ENCODE data around the gene LRRC9.
"Not testable (repeated sequence)": the region's sequence is repeated elsewhere in the genome, so short reads cannot be mapped to it uniquely, and the experiment has no call there.

LRRC9 gene

DNA sequence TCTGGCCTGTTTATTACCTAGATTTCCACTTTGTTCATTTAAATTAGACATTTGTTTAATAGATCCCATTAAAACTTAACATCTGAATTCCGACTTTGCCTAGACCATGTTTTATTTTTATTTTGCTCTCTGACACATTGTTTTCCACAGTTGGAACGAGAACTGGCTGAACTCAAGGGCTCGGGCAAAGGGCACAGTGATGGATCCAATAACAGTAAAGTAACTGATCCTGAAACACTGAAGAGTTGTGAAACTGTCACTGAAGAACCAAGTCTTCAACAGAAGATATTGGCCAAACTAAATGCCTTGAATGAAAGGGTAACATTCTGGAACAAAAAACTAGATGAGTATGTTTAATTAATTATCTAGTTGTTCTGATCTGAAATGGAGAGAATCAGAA lies 39.7 kb downstream of the LRRC9 start:
- FAIRE-seq = no peak

DNA sequence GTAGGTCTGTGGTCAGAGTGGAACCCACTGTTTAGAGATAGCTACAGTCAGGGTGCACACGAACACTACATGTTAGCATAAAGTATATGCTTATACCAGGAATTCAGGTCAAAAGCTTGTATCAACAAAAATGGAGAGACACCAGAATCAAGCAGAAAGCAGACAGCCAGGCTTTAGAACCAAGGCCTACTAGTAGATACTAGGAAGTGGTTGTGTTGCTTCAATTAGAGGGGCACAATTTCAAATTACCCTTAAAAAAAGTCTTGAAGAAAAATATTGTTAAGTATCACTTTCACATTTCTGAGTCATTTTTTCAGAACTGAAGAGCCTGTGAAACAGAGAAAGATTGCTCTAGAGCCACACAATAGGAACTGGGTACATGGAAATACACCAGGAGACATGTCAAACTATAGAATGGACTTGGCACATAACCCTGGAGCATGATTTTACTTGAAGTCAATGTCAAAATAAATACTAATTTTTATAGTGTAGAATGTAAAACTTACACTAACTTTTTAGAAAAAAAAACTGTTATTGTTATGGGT lies 41.6 kb downstream of the LRRC9 start:
- no peak for FAIRE-seq

DNA sequence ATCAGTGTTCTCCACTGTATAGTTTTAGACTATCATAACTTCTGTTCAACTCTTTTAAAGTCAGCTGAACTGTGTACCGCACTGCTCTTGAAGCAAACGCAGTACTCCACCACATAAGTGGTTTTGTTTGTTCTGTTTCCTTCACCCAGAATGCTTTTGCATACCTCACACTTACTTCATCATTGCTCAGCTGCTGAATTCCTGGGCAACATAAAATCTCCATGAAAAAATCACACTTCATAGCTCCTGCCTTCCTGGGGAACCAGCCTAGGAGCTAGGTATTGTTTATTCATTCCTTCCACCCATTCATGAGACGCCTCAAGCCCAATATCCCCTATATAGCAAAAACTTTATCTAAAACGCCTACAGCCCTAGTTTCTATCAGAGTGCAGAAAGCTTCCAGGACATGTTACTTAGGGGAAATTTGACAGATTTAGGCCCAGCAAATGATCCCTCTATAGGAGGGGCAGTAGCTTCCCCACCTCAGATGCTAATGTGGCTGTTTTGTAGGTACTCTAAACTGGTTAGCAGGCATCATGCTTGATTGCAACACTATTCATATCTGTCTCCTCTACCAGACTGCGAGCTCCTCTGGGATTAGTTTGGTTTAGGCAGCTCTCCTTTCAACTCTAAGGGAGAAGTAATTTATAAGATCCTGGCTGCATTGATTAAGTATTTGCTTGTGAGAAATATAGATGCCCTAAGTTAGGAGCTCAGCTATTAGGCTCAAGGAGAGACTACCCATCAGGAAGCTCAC lies 44.5 kb downstream of the LRRC9 start:
- no peak for FAIRE-seq

DNA sequence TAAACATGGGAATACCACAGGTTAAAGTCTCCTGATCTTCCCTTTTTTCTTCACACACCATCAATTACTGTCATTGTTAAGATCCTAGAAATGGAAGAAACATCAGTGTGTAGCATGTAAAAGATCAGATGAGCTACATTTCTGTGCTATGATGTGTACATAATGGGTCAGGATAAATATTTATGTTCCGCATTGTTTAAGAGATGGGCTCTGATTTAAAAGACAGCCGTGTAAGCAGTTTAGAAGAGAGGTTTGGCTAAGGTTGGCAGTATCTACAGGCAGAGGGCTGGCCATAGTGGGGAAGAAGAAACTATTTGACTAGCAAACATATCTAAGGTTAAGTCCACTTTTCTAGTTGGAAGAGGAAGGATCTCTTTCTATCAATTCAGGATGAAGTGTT lies 49.4 kb downstream of the LRRC9 start:
- FAIRE-seq = no peak

DNA sequence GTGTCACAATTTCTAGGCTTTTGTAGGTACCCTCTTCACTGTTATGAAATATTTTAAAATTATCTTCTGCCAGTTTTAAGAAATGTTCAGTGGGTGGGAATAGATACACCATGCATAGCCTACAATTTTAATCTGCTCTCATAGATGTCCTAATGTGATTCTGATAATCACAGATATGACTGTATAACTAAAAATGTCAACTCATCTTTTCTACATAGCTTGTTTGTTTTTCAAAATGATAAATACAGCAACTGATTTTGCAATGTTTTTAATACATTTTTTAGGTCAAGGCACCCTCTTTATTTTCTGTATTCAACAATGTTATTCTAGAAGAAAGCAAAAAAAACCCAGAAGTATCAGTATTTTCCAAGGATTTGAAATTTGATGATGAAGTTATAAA lies 61.6 kb downstream of the LRRC9 start:
- FAIRE-seq = no peak

DNA sequence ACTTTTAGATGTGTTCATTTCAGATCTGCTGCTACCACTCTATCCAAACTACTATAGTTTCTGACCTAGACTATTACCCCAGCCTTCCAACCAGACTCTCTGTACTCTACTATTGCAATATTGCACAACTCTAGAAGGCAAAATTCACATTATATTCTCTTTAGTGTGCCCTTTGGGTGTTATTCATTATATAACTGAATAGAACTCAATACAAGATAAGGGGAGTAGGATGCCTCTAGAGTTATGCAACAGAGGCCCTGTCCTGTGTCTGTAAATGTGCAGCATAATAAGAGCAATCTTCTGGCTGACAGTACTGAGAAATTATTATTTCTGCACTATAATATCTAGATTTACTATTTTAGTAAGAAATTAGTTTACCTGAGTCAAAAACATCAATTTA lies 63.1 kb downstream of the LRRC9 start:
- no peak for FAIRE-seq

DNA sequence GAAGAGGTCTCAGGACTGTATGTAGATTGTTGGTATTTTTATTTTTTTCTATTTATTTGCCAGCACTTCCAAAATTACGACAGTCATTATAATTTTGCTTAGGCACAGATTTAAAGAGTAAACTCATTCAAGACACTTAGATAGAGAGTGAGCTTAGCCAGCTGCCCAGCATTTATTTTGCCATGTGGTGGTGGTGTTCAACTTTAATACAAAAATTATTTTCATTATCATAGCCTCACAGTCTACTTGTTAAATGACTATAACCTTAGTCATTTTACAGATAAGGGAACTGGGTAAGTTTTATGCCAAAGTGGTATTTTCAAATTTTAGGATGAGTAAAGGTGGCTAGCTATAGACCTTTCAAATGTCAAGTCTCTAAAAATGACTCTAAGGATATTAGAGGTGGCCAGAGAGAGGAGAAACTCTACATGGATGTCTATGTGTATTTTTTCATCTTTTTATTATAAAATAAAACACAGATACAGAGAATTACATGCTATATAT lies 66.7 kb downstream of the LRRC9 start:
- no peak for FAIRE-seq

DNA sequence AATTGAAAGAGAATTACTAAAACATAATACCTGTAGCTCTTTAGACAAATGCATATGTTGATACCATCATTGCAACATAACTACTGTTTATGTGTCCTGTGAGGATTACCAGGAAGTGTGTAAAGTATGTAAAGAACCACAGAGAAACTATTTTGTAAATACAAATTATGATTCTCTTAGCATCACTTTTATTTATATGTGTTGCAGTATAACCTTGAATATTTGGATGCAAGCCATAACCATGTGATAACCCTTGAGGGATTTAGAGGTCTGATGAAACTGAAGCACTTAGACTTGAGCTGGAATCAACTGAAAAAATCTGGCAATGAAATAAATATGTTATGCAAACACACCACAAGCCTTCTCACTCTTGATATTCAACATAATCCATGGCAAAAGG lies 77.5 kb downstream of the LRRC9 start:
- no peak for FAIRE-seq

DNA sequence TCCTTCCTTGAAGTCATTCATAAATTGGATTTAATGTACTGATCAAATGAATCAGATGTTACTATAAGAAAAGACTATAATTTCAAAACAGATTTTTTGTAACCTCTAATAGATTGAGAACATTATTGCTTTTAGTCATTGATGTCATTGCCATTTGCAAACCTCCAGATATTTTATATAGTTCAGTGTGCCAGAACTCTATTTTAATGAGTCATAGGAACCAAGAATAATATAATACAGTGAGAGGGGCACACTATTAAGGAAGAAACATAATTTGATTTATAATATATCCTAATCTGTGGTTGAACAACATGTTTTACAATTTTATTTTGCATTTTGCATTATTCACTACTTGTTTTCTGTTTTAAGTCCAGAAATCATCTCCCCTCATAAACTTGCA lies 78.0 kb downstream of the LRRC9 start:
- no peak for FAIRE-seq

DNA sequence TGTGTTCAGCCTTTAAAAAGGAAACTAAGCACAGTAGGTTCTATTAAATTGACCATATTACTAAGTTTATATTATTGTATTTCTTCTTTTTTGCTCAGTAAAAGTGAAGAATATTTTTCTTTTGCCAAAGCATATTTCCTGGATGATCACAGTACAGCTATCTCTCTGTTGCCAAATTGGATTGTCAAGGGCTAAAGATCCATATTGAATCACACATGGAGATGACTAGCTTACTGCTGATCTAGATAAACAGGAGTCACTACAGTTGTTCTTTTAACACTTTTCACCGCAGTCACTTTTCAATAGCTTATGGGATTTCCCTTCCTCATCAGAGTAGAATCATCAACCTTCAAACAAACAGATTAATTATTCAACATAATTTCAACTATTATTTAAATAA lies 78.6 kb downstream of the LRRC9 start:
- FAIRE-seq = no peak

DNA sequence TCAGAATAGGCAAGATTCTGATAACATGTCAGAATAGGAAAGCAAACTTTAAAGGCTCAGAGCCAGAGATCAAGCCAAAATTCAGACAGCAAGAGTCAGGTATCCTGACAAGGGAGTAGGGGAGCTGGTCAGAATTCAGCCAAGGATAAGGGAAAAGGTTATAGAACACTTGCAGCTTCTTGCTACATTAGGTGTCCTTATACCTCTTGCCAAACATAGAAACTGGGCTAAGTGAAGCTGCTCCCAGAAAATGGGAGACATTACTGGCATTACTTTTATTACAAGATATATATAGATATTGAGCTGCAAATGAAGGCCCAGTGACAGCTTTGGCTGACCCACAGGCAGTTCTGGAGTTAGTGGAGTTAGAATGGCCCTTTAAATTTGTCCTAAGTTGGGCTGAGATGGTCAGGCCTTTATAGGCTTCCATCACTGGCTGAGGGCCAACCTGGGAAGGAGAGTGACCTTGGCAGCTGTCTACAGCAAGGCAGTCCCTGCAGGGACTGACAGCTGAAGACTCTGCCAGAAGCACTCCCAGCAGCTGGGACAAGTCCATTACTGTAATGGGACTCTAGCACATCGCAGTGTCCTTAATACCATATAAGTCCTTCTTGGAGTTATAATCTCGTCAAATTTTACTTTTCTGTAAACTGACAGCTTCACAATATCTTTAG lies 83.0 kb downstream of the LRRC9 start:
- no peak for FAIRE-seq

DNA sequence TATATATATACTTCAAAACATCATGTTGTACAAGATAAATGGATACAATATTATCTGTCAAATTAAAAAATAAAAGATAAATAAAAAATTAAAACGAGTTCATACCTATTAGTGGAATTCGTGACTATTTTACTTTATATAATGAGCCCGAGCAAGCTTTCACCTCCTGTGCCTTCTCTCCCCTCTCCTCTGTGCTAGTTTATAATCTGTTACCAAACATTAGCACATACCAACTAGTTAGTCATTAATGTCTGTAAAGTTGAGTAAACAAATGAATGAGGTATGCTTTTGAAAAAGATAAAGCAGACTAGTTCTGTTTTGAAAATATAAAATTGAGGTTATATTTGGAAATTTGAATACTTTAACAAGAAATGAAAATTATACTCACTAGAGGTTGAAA lies 84.0 kb downstream of the LRRC9 start:
- no peak for FAIRE-seq

DNA sequence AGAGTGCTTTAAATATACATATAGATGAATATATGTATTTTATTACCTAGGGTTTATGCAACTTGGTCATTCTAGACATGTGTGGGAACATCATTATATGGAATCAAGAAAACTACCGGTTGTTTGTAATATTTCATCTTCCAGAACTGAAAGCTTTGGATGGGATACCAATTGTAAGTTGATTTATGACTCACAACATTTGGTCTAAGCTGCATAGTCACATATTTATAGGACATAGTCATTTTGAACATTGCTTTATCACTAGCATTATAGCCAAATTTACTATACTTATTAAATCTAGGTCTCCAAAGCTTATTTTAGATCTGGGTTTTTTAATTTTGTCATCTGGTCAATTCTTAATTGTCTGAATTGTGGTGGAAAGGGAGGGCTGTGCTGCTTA lies 88.1 kb downstream of the LRRC9 start:
- no peak for FAIRE-seq

DNA sequence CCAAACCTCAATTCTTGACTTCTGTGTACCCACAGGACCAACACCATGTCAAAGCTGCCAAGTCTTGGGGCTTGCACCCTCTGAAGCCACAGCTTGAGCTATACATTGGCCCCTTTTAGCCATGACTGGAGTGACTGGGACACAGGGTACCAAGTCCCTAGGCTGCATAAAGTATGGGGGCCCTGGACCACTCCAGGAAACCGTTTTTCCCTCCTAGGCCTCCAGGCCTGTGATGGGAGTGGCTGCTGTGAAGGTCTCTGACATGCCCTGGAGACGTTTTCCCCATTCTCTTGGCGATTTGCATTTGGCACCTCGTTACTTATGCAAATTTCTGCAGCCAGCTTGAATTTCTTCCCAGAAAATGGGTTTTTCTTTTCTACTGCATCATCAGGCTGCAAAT lies 90.3 kb downstream of the LRRC9 start:
- not testable (repeated sequence) for FAIRE-seq

DNA sequence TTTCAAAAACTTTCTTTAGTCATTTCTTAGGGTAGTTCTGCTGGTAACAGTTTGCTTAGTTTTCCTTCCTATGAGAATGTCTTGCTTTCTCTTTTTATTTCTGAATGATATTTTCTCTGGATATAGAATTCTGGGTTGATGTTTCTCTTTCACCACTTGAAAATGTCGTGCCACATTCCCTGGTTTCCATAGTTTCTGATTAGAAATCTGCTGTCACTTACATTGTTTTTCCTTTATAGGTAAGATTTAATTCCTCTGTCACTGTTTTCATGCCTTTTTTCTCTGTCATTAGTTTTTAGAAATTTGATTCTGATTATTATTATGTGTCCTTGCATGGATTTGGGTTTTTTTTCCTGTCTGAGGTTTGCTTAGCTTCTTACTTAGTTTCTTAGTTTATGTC lies 94.5 kb downstream of the LRRC9 start:
- no peak for FAIRE-seq

DNA sequence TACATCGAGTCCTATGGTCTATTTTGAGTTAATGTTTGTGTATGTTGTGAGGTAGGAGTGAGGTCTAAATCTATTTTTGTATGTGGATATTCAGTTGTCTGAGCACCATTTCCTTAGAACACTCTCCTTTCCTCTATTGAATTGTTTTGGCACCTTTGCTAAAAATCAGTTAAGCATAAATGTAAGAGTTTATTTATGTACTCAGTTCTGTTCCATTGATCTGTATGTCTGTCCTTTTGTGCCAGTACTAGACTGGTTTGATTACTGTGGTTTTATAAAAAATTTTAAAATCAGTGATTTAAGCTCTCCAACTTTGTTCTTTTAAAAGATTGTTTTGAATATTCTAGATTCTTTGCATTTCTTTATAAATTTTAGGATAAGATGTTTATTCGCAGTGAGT lies 101.7 kb downstream of the LRRC9 start:
- no peak for FAIRE-seq

DNA sequence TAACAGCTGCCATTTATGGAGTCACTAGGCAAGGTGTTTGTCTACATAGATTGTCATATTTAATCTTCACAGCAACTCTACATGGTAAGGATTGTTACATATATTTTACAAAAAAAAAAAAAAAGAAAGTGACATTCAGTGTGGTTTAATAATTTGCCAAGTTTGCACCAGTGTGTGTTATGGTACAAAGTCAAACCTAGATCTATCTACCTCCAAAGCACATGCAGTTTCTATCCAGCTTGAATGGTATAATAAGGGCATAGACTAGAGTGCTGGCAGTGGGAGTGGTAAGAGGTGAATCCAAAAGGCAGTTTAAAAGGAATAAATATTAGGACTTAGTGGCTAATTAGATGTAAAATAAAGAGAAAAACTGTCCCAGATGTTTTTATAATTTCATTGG lies 105.6 kb downstream of the LRRC9 start:
- no peak for FAIRE-seq

DNA sequence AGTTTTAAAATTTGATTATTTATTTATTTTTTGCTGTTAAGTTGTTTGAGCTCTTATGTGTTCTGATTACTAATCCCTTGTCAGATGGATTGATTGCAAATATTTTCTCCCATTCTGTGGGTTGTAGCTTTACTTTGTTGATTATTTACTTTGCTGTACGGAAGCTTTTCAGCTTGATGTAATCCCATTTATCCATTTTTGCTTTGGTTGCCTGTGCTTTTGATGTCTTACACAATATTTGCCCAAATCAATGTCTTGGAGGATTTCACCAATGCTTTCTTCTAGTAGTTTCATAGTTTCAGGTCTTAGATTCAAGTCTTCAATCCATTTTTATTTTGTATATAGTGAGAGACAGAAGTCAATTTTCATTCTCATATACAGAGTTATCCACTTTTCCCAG lies 115.2 kb downstream of the LRRC9 start:
- FAIRE-seq = no peak

DNA sequence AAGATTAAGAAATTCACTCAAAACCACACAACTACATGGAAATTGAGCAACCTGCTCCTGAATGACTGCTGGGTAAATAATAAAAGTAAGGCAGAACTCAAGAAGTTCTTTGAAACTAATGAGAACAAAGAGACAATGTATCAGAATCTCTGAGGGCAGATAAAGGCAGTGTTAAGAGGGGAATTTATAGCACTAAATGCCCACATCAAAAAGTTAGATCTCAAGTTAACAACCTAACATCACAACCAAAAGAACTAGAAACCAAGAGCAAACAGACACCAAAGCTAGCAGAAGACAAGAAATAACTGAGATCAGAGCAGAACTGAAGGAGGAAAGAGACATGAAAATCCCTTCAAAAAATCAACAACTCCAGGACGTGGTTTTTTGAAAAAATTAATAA lies 128.0 kb downstream of the LRRC9 start:
- not testable (repeated sequence) for FAIRE-seq

DNA sequence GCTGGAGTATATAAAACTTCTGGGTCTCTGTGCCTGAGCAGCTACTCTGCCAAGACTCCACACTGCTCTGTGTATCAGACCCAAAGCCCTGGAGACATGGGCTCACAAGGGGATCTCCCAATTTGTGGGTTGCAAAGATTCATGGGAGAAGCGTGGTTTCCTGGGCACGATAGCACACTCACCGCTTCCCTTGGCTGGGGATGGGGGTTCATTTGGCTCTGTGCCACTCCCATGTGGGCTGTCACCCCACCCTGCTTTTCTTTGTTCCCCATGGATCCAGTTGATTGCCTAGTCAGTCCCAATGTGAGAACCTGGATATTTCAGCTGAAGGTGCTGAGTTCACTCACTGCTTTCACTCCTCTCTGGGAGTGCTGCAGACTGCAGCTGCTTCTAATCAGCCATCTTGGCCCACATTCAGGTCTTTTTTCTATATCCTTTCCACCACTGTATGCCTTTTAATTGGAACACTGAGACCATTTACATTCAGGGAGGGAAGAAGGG lies 131.8 kb downstream of the LRRC9 start:
- FAIRE-seq = no peak

DNA sequence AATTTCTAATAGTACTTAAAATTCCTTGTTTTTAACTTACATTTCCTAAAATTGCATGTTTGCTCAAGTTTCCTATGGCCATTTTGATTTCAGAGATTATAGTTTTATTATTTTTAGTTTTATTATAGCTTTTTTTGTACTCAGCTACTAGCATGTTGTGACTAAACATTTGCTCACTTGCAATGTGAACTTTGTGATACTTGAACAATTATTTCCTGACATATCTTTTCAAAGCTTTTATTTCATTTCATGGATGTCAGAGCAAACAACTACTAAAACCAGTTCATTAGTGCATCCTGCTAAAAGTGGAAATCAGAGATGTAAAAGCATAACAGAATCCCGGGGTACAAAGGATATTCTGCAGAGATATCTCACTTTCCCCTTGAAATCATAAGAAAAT lies 138.1 kb downstream of the LRRC9 start:
- no peak for FAIRE-seq

DNA sequence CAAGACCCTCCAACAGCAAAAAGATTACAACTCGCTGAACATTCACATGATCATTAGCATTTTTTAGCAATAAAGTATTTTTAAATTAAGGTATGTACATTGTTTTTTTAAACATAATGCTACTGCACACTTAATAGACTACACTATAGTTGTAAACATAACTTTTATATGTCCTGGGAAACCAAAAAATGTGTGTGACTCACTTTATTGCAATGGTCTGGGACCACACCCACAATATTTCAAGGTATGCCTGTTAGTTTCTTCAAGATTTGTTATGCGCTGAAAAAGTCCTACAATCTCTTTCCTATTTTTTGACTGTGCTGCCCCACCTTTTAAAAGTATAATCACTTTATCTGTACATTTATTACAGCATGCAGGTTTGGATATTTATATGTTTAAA lies 141.4 kb downstream of the LRRC9 start:
- FAIRE-seq = no peak

DNA sequence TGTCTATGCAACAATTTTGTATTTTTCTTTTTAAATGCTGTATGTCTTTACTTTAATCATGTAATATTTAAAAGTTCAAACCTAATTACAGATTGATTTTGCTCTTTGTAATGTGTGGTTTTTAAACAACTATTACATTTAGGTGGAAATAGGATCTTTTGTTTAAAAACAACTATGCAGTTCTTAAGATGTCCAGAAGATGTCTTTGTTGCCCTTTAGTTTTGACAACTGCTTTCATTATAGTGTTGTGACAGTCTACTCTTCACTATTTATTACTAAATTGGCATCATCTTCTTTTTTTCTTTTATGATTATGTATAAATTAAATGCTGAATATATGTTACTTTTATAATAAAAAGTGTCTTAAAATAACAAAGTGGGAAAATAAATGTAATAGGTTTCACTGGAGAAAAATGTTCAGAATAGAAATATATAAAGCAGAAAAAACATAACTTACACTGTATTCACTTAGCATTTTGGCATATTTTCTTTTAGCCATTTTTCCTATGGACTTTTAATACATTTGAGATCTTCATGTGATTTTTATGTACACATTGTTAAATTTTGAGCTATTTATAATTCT lies 144.6 kb downstream of the LRRC9 start:
- peak; percentile 95 for FAIRE-seq

DNA sequence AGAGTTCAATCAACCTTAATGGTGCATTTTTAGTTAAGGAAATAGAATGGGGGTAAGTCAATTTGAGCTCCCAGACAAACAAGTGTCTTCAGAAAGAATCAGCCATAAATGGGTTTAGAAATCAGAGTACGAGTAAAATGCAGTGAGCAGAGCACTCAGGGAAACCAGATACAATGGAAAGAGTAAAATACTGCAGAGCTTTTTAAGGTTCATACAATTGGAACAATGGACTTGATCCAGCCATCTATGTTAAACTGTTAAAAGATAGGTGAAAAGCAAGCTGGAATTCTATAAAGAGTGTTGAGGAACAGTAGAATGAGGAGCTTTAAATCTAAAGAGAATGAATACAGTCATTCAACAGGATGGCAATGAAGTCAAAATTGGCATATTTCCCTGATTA lies 147.9 kb downstream of the LRRC9 start:
- FAIRE-seq = no peak
